HG02610 (cell line): Measurements from ENCODE around the gene GNG4.

ENCODE experiments used
- ATAC-seq: cut with Tn5 transposase; IDR thresholded peaks from one replicate; pipeline ENCODE4 v1.9.1; 2021; ENCODE audit warnings: mild to moderate bottlenecking, moderate library complexity; ENCODE audit not compliant: unreplicated experiment

Gene GNG4

GRCh38 chr1:235649368-235650163, at the start of gene GNG4:
Gene GNG4, minus strand, starts transcription at chr1:235649784. Its CDS starts 65,946 bp downstream, at chr1:235583838.
- ATAC-seq: peak; percentile 48

- ATAC-seq: no peak
These were observed 47.9 kb upstream of the GNG4 start for GRCh38 chr1:235697508-235697907.

DNA sequence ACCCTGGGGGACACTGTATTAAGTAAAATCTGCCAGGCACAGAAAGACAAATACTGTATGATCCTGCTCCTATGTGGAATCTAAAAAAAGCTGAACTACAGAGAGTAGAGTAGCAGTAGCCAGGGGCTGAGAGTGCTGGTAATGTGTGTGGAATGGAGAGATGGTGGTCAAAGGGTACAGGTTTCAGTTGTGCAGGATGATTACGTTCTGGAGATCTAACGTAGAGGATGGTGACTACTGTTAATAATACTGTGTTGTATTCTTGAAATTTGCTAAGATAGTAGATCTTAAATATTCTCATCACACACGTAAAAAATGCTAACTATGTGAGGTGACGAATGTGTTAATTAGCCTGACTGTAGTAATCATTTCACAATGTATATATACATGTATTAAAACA, 39.8 kb upstream of the GNG4 start:
- no peak for ATAC-seq

GRCh38 chr1:235688096-235688495, 38.5 kb upstream of the GNG4 start:
- no peak for ATAC-seq

DNA sequence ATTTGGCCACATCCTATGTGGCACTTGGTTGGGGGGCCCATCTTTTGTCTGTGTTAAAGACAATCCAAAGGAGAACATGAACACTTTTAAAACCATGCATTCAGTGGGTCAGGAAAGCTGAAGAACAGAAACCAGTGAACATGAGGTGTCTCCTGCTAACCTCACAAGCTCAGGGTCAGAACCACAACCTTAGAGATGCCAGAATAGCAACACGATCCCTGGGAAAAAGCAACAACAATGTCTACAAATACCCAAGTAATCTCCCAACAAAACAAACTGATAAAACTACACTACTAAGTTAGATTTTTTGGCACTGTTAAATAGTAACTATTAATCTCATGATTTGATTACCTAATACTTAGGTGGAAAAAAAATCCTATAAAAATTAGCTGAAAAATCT, 34.1 kb upstream of the GNG4 start:
- ATAC-seq: no peak

GRCh38 chr1:235682216-235682615, 32.6 kb upstream of the GNG4 start:
- no peak for ATAC-seq

DNA sequence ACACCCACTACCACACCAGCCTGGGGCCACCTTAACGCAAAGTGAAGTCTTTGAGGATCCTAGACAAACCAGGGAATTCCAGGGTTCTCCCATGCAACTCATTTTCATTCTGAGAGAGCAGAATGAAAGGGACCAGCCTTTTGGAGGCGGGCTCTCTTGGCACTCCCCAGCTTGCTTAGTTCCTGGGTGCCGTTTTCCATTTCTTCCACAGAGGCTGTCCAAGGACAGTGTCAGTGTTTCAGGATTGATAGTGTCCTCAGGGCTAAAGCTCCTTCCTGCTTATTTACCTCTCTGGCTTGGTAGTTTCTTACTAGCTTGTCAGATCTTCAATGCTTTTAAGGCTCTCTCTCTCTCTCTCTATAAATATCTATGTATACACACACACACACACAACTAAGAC, 30.1 kb upstream of the GNG4 start:
- no peak for ATAC-seq

GRCh38 chr1:235679005-235679404, 29.4 kb upstream of the GNG4 start:
- ATAC-seq: no peak

DNA sequence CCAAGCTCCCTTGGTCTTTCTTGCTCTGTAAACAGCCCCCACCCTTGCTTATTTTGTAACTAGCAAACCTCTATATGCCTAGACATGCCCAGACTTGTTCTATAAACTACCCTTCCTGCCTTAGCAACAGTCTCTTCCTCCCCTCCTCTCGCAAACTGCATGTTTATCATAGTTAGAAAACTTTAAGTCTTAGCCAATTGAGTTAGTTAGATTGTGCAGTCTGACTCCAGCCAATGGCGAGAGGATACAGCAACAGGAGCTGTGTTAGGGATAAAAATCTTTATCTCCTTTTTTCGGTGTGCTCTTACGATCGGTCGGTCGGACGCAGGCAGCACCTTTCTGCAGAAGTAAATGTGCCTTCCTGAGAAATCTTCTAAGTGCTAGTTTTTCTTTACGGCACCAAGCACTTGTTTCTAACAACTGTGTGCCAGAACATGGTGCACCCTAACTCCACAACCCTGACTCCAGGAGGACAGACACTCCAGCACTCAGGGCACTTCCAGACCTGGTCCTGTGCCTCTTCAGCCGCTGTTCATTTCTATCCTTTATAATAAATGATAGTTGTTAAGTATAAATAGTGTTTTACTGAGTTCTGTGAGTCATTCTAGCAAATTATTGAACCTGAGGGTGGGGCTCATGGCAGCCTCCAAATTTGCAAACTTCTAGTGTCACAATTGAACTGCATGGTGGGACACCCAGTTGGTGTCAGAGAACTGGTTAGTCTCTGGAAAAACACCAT, 25.7 kb upstream of the GNG4 start:
- no peak for ATAC-seq

GRCh38 chr1:235673981-235674380, 24.4 kb upstream of the GNG4 start:
- ATAC-seq: no peak

- no peak for ATAC-seq
These were observed 22.4 kb upstream of the GNG4 start for GRCh38 chr1:235671992-235672391.

GRCh38 chr1:235670157-235670776, 20.7 kb upstream of the GNG4 start:
- ATAC-seq: no peak

- ATAC-seq: no peak
These were observed 19.7 kb upstream of the GNG4 start for GRCh38 chr1:235669277-235669676.

DNA sequence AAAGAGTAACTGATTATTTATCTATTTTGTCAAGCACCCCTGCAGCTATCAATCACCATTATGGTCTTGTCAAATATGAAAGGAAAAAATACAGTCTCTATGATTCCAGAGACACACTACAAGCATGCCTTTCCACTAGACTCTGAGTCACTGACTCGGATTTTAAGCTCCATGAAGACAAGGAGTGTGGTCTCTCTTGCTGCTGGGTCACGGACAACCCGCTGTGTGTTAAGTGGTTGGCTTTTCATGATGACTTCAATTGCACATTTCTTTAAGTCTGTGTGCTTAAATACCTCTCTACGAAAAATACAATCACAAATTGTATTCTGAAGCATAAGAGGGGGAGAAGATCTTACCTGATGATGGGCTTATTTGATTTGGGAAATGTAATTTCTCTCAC, 14.0 kb upstream of the GNG4 start:
- no peak for ATAC-seq

GRCh38 chr1:235661568-235661967, 12.0 kb upstream of the GNG4 start:
- ATAC-seq: no peak

- ATAC-seq: no peak
These were observed 9.7 kb upstream of the GNG4 start for GRCh38 chr1:235659186-235659771.

DNA sequence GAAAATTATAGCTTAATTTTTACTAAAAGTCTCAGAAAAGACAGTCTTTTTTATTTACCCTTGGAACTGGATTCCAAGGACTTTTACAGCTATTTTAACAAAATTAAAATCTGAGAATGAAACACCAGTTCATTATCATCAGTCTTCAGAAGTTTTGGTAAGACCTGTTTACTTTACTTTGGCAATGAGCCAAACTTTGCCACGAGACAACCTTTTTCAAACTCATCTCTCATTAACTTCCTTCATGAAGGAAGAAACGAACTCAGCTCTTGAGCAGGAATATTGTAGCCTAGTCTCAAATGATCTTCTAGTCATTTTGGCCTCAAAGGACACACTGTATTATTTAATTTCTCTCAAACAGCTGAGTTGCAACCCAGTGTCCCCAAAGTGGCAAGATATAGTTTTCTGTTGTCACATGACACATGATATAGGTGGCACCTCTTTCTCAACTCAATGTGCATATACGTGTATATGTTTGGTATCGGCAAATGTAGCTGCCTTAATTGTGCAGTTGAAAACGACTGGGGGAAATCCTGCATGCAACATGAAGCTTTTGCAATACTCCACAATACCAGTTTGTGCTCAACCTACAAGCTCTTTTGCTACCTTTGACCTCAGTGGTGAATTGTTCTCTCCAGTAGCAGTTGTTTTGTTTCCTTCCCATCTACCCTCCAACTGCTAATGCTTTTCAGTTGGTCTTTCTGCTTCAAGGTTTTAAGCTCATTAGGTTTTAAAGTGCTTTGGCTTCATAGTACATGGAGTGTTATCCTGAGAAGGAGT, 8.4 kb upstream of the GNG4 start:
- no peak for ATAC-seq

DNA sequence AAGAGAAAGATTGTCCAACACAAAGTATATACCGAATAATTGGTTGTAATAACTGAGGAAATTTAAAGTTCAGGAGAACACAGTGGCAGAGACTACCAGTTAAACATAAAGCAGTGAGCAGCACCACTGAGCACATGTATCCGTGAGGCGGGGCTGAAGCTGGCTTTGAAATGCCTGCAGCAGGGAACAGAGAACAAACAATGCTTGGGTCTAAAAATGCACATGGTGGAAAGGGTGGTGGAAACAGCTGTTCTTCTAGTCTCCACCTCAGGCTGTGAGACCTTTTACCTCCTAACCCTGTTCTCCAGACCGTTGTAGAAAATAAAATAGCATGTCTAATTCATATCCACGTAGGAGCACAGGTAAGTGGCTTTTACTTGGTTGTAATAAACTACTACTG, 7.7 kb upstream of the GNG4 start:
- ATAC-seq: no peak

- no peak for ATAC-seq
These were observed 2.8 kb upstream of the GNG4 start for GRCh38 chr1:235652364-235652763.

GRCh38 chr1:235651170-235651806, 1.7 kb upstream of the GNG4 start:
- ATAC-seq: no peak
